Mesothelial cell of epicardium (in vitro differentiated cells): Measurements from ENCODE around the gene COL25A1. TPM values are rescaled to one million over a fixed set of nuclear protein-coding genes. Genes with fewer than 3 reads are reported as not detected.

ENCODE experiments used
- DNase-seq, 2 experiments: peaks; one replicate each; pipeline ENCODE4 v3.0.0; 2021; ENCODE audit warnings: low spot score in 2 of 2; ENCODE audit not compliant: unreplicated experiment in 2 of 2
- H3K27ac Mint-ChIP-seq: 2 replicates; pipeline ENCODE4 v1.8.0; 2021; ENCODE audit warnings: mixed read lengths
- H3K27me3 Mint-ChIP-seq: 2 replicates; pipeline ENCODE4 v1.8.0; 2021; ENCODE audit warnings: low read depth, mixed read lengths
- H3K36me3 Mint-ChIP-seq: 2 replicates; pipeline ENCODE4 v1.8.0; 2021; ENCODE audit warnings: mixed read lengths
- H3K4me1 Mint-ChIP-seq: 2 replicates; pipeline ENCODE4 v1.8.0; 2021; ENCODE audit warnings: mixed read lengths
- H3K4me3 Mint-ChIP-seq: 2 replicates; pipeline ENCODE4 v1.8.0; 2021; ENCODE audit warnings: mild to moderate bottlenecking, moderate library complexity, mixed read lengths
- H3K9me3 Mint-ChIP-seq: 2 replicates; pipeline ENCODE4 v1.8.0; 2021; ENCODE audit warnings: mixed read lengths
- CTCF ChIP-seq: fragments of 200-600 bp; sonication (generic); IDR thresholded peaks from one replicate; pipeline ENCODE4 v1.5.0; 2021; ENCODE audit warnings: antibody characterized with exemption; ENCODE audit not compliant: unreplicated experiment
- total RNA-seq: library from RNA; stranded (reverse); gene quantifications from 3 replicates; pipeline ENCODE4 v1.2.1, GENCODE V29; 2021

COL25A1 gene
- total RNA-seq, 1 donor from 2014 or later = 56.7 TPM

DNA sequence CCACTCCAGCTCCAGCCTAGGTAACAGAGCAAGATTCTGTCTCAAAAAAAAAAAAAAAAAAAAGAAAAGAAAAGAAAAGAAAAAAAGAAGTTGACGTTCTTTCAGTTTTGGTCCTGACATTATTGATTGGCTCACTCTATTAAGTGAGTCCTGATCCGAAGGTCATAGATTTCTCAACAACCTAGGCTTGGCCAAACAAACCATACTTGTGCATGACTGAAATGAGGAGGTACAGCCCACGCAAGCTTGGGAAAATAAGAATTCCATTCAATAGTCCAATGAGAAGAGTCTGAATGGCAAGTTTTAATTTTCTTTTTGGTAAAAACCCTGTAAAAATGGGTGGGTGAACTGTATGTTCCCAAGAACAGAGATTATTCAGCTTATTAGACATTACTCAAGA lies 536.4 kb downstream of the COL25A1 start:
- no peak for DNase-seq
- Mint-ChIP-seq H3K4me1 (peaks cover 14% of the 10 kb centered on the region), H3K4me3 (no peak overlapping the region), H3K27me3 (peaks cover 22% of the 10 kb centered on the region), H3K36me3 (no peaks in the 10 kb centered on the region), H3K9me3 (no peaks in the 10 kb centered on the region), H3K27ac (no peak overlapping the region)
- no peak for TF ChIP-seq CTCF

DNA sequence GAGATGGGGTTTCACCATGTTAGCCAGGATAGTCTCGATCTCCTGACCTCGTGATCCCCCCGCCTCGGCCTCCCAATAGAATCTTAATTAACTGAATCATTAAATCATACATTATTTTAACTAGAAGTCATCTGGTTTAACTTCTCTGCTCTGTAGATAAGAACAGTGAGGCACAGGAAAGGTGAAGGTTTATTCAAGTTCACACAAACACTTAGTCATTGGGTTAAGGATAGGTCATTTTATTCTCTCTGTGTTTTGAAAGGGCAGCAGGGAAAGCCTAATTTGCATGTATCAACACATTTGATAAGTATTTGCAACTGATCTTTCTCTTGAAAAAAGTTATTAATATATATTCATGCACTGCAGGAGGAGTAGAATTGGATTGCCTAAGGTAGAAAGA lies 538.5 kb downstream of the COL25A1 start:
- no peak overlapping the region for H3K4me3 Mint-ChIP-seq
- DNase-seq = no peak
- H3K27me3 Mint-ChIP-seq = peaks cover 31% of the 10 kb centered on the region
- no peak overlapping the region for H3K27ac Mint-ChIP-seq
- TF ChIP-seq CTCF = no peak
- no peaks in the 10 kb centered on the region for H3K36me3 Mint-ChIP-seq
- H3K4me1 Mint-ChIP-seq = peaks cover 20% of the 10 kb centered on the region
- H3K9me3 Mint-ChIP-seq = no peaks in the 10 kb centered on the region

GRCh38 chr4:108763226-108763593 lies 539.2 kb downstream of the COL25A1 start:
- no peaks in the 10 kb centered on the region for H3K36me3 Mint-ChIP-seq
- no peak overlapping the region for H3K27ac Mint-ChIP-seq

GRCh38 chr4:108762559-108763225 lies 539.8 kb downstream of the COL25A1 start, which contains the start of gene ETNPPL:
Gene ETNPPL, minus strand, starts transcription at chr4:108763053. Its CDS starts 155 bp downstream, at chr4:108762898.
- Mint-ChIP-seq H3K4me3 (peak within 1 kb of the TSS; percentile 80), H3K36me3 (no peaks in the 10 kb centered on the region), H3K27ac (no peak within 1 kb of the TSS), H3K4me1 (peaks cover 20% of the 10 kb centered on the region), H3K9me3 (no peaks in the 10 kb centered on the region), H3K27me3 (peaks cover 31% of the 10 kb centered on the region)
- DNase-seq = peak; percentile 39 to 65
- no peak for TF ChIP-seq CTCF

More at GRCh38 chr4:108763226-108763593, 539.2 kb downstream of the COL25A1 start:
- H3K4me1 Mint-ChIP-seq = peaks cover 20% of the 10 kb centered on the region
- peaks cover 31% of the 10 kb centered on the region for H3K27me3 Mint-ChIP-seq
- H3K9me3 Mint-ChIP-seq = no peaks in the 10 kb centered on the region
- H3K4me3 Mint-ChIP-seq = peak overlapping the region; percentile 80
- no peak for DNase-seq
- TF ChIP-seq CTCF = no peak

Other genes with a start within 250 kb of the COL25A1 start
- 50.7 to 53.6 TPM (median 52.7 TPM) in 3 replicates for gene SEC24B, start 131.2 kb upstream of the COL25A1 start, total RNA-seq